Neutrophil (primary cell): Measurements from ENCODE around the gene NEU1.
"Not testable (repeated sequence)": the region's sequence is repeated elsewhere in the genome, so short reads cannot be mapped to it uniquely, and the experiment has no call there.

Experiments
- H3K27ac ChIP-seq: fragments of 200-600 bp; sonication (generic); 2 replicates; pipeline ENCODE4 v1.5.1; 2016; ENCODE audit warnings: mild to moderate bottlenecking, moderate library complexity
- H3K27me3 ChIP-seq: fragments of 200-600 bp; sonication (generic); 2 replicates; pipeline ENCODE4 v1.6.0; 2016; ENCODE audit warnings: mild to moderate bottlenecking
- H3K36me3 ChIP-seq: fragments of 200-600 bp; sonication (generic); 2 replicates; pipeline ENCODE4 v1.5.1; 2017
- H3K4me1 ChIP-seq, 2 experiments: fragments of 200-600 bp in 1 of 2; sonication (generic) in 1 of 2; 1 replicate in 1 of 2; 2 replicates in 1 of 2; pipeline versions ENCODE4 v1.5.1 to v1.6.1; 2013 to 2016; ENCODE audit warnings: low read depth in 1 of 2, low read length in 1 of 2, mild to moderate bottlenecking in 1 of 2, moderate library complexity in 1 of 2; ENCODE audit not compliant: control insufficient read depth in 1 of 2, insufficient read depth in 1 of 2
- H3K4me3 ChIP-seq, 2 experiments: fragments of 200-600 bp in 1 of 2; sonication (generic) in 1 of 2; 1 replicate in 1 of 2; 2 replicates in 1 of 2; pipeline ENCODE4 v1.5.1; 2013 to 2016; ENCODE audit warnings: low read depth in 1 of 2, low read length in 1 of 2, mild to moderate bottlenecking in 1 of 2, moderate library complexity in 1 of 2
- H3K9me3 ChIP-seq: fragments of 200-600 bp; sonication (generic); 2 replicates; pipeline ENCODE4 v1.5.1; 2016
- TF ChIP-seq, protein P1 (sequence below): fragments of 200-600 bp; sonication (generic); IDR thresholded peaks from 2 replicates; pipeline ENCODE4 v1.5.1; 2016; ENCODE audit warnings: antibody characterized with exemption

NEU1 gene

DNA sequence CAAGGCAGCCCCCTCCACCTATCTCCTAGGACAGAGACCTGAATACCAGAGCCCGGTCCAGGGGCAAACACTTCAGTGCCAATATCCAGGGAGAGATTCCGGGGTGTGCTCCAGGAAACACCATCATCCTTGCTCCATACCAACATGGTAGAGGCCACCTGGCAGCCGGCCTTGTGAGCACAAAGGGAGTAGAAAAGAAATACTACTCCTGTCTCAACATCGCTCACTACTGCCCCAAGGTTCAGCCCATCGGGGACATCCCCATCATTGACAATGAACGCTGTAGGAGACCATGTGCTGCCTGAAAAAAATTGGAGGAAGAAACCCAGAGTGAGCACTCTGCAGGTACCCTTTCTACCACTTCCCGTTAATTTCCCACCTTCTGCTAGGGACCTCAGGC is 1.5 kb downstream of the NEU1 start:
- Histone ChIP-seq H3K9me3 (no peaks in the 10 kb centered on the region), H3K27ac (peak overlapping the region; percentile 84), H3K27me3 (no peaks in the 10 kb centered on the region), H3K4me1 (peaks cover 22% of the 10 kb centered on the region in 2 experiments), H3K36me3 (peaks cover 40% of the 10 kb centered on the region), H3K4me3 (no peak overlapping the region)
- TF ChIP-seq, protein P1, sequence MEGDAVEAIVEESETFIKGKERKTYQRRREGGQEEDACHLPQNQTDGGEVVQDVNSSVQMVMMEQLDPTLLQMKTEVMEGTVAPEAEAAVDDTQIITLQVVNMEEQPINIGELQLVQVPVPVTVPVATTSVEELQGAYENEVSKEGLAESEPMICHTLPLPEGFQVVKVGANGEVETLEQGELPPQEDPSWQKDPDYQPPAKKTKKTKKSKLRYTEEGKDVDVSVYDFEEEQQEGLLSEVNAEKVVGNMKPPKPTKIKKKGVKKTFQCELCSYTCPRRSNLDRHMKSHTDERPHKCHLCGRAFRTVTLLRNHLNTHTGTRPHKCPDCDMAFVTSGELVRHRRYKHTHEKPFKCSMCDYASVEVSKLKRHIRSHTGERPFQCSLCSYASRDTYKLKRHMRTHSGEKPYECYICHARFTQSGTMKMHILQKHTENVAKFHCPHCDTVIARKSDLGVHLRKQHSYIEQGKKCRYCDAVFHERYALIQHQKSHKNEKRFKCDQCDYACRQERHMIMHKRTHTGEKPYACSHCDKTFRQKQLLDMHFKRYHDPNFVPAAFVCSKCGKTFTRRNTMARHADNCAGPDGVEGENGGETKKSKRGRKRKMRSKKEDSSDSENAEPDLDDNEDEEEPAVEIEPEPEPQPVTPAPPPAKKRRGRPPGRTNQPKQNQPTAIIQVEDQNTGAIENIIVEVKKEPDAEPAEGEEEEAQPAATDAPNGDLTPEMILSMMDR, result no peak

DNA sequence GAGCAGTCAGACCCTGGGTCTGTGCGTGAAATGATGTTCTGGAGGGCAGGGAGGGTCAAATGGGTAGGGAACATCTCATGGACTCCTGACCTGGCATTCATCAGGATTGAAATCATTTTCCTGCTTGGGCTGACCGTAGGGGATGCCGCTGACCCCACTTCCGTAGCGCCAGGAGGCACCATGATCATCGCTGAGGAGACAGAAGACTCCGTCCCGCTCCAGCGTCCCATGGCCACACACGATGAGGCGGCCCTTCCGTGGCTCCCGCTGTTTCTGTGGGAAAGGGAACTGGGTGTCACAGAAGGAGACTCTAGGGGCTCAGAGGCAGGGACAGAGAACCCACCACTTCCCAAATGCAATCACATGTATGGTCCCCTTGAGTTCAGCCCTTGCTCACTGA is 2.3 kb downstream of the NEU1 start:
- H3K36me3 ChIP-seq, result peaks cover 40% of the 10 kb centered on the region
- no peak overlapping the region for H3K27ac ChIP-seq
- H3K4me3 ChIP-seq, result no peak overlapping the region
- TF ChIP-seq, protein P1, result no peak
- peaks cover 22% of the 10 kb centered on the region in 2 experiments for H3K4me1 ChIP-seq
- no peaks in the 10 kb centered on the region for H3K9me3 ChIP-seq
- H3K27me3 ChIP-seq, result no peaks in the 10 kb centered on the region

- H3K27me3 ChIP-seq, result no peaks in the 10 kb centered on the region
- H3K9me3 ChIP-seq, result no peaks in the 10 kb centered on the region
- H3K4me3 ChIP-seq, result no peak overlapping the region
- peaks cover 22% of the 10 kb centered on the region in 2 experiments for H3K4me1 ChIP-seq
- TF ChIP-seq, protein P1, result no peak
- no peak overlapping the region for H3K27ac ChIP-seq
- H3K36me3 ChIP-seq, result peaks cover 40% of the 10 kb centered on the region
These were observed 2.7 kb downstream of the NEU1 start for GRCh38 chr6:31859923-31860322.

- Histone ChIP-seq H3K9me3 (no peaks in the 10 kb centered on the region), H3K36me3 (peaks cover 40% of the 10 kb centered on the region), H3K4me1 (peaks cover 16 to 17% of the 10 kb centered on the region in 2 experiments), H3K27me3 (no peaks in the 10 kb centered on the region), H3K4me3 (no peak overlapping the region), H3K27ac (no peak overlapping the region)
- TF ChIP-seq, protein P1, result no peak
These were observed 3.9 kb downstream of the NEU1 start for GRCh38 chr6:31858707-31859106.

DNA sequence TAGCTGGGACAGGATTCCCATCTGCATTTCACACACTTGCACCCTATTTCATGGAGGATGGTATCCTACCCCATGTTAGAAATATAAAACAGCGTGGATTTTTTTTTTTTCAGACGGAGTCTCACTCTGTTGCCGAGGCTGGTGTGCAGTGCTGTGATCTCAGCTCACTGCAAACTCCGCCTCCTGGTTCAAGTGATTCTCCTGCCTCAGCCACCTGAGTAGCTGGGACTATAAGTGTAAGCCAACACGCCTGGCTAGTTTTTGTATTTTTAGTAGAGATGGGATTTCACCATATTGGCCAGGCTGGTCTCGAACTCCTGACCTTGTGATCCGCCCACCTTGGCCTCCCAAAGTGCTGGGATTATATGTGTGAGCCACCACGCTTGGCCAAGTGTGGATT is 4.8 kb downstream of the NEU1 start:
- peaks cover 40% of the 10 kb centered on the region for H3K36me3 ChIP-seq

GRCh38 chr6:31851980-31852718 is 10.5 kb downstream of the NEU1 start:
- H3K4me1 ChIP-seq, H3K27ac ChIP-seq, H3K27me3 ChIP-seq, H3K4me3 ChIP-seq, H3K36me3 ChIP-seq, H3K9me3 ChIP-seq: not testable (repeated sequence)

More for the DNA sequence above, 4.8 kb downstream of the NEU1 start:
- not testable (repeated sequence) for H3K27ac ChIP-seq, H3K9me3 ChIP-seq, H3K4me1 ChIP-seq, H3K27me3 ChIP-seq, H3K4me3 ChIP-seq
